DMS 273 (cell line): Measurements from ENCODE around the gene SP140L.
A peak's percentile ranks its signal among the peaks of the same experiment; 100 is the strongest.
"Not testable (repeated sequence)": the region's sequence is repeated elsewhere in the genome, so short reads cannot be mapped to it uniquely, and the experiment has no call there.

Source experiments
- DNase-seq: peaks from one replicate; lab custom pipeline; 2025; ENCODE audit not compliant: unreplicated experiment; lab: John Stamatoyannopoulos, UW

Gene SP140L

DNA sequence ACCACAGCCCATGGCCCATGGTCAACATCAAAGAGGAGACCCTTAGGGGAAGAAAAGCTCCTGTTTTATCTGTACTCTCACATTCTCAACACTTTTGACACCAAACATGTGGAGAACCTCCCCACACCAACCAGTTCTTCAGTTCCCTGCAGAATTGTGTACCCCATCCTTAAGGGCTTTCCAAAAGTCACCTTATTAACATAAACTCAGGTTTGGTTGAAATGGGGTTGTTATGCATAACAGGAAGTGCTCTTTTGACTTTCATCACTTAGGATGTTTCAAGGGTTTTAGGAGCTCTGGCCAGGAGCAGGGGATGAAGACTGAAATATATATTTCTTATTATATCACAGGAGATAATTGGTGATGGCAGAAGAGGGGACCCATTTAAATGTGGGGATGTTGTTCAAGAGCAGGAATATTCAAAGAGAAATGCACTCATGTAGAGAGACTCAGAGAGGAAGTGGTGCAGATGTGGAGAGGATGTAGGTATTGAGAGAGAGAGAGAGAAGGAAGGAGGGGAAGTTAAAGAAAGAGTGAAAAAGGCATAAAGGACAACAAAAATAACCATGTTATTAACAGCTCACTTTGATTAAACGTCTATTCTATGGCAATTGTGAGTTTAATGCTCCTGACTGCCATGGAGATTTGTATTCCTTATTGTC lies 35.2 kb downstream of the SP140L start:
- no peak for DNase-seq

GRCh38 chr2:230382108-230382507 lies 55.1 kb downstream of the SP140L start:
- DNase-seq: no peak

DNA sequence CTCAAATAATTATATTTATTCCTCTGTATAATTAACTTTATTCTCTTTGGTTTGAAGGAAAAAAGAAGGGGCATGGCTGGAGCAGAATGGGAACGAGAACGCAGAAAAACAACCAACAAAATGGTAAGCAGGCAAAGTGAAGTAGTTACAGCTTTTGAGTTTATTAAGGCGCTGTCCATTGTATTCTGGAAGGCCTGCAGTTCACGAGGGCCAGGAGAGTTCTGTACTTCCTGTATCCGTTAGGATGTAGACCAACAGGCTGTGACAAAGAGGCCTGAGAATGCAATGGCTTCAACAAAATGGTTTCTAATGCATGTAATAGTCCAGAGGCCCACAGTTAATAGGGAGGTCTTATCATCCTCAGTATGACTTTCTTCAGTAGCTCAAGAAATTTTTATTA lies 56.5 kb downstream of the SP140L start:
- no peak for DNase-seq

GRCh38 chr2:230384986-230385385 lies 58.0 kb downstream of the SP140L start:
- DNase-seq: no peak

DNA sequence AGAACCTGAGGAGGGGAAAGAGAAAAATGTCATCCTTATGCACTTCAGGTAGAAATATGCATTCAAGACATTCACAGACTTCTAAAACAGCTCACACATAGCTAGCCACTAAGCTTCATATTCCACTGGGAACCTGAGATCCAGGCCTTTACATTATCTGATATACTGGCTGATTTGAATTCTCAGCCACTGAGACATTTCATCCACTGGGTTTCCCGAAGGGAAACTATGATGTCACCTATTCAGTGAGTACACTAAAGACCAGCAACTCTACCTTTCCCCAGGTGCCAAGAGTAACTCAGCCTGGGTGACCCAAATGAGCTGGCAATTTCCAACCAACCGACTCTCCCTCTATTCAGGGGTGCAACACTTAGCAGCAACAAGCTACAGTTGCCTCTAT lies 67.3 kb downstream of the SP140L start:
- DNase-seq: no peak

GRCh38 chr2:230398698-230399097 lies 71.7 kb downstream of the SP140L start:
- DNase-seq: not testable (repeated sequence)

GRCh38 chr2:230400041-230400440 lies 73.0 kb downstream of the SP140L start:
- DNase-seq: no peak

GRCh38 chr2:230400454-230400853 lies 73.5 kb downstream of the SP140L start:
- DNase-seq: no peak

- DNase-seq: not testable (repeated sequence)
These were observed 74.0 kb downstream of the SP140L start for GRCh38 chr2:230401026-230401425.

DNA sequence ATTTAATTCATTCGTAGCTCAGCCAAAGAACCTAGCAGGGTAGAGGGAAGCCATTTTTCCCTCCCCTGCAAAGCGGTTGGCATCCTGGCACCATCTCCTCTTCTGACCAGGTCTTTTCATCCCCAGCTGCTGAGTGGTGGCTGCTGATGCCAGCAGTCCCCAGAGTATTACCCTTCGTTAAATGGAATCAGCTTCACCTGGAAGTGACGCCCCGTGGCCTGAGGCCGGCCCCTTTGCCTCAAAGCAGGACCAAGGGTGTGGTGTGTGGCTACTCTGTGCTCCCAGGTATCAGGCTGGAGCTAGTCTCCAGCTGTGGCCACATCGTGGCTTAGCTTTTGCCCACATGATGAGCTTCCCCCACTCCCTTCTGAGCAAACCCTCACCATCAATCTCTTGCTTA lies 76.8 kb downstream of the SP140L start:
- DNase-seq: no peak

DNA sequence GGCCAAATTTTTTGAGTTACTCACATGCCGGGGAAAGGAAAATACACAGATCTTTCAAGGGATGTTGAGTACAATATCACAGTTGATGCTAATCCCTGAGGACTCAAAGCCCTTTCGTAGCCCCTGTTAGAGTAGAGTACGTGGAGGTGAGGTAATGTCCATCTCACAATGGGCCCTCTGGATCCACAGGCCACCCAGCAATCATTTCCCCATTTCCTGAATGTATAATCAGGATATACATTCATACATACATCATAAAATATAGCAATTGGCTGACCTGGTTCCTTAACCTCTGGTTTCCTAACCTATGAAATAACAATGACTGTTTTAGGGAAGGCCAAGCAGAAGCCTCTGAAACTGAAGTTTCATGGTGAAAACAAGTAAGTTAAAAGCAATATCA lies 78.8 kb downstream of the SP140L start:
- no peak for DNase-seq

GRCh38 chr2:230408244-230408842 lies 81.3 kb downstream of the SP140L start:
- DNase-seq: no peak

GRCh38 chr2:230409316-230409715 lies 82.3 kb downstream of the SP140L start:
- not testable (repeated sequence) for DNase-seq

GRCh38 chr2:230410263-230410662 lies 83.3 kb downstream of the SP140L start:
- DNase-seq: no peak

DNA sequence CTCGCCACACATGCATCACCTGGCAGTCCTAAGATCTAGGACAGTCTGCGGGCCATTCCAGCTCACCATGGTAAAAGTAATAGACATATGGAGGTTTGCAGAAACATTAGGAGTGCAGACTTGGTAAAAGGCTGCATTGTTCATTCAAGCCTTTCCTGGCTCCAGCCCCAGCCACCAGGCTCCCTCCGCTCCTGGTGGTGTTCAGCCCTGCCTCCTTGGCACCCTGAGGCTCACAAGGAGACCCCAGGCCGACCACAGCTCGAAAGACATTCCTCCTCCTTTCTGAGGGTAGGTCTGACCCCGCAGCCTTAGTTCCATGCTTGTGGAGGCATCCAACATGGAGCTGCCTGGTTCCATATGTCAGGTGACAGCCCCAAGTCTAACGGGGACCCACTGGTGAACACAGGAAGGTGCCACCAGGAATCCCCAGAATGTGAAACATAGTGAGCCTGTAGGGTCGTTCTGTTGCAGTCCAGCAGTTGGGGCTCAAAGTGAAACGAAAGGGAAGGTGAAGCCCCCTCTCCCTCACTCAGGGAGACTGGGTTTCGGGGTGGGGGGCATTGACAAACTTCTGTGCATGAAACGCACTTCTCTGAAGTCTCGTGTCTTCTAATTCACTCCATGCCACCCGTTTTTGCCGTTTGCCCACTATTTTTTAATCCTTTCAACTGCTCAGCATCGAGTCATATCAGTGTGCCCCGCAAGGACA lies 84.0 kb downstream of the SP140L start:
- no peak for DNase-seq

GRCh38 chr2:230411570-230412370 lies 84.8 kb downstream of the SP140L start:
- DNase-seq: peak; percentile 71

DNA sequence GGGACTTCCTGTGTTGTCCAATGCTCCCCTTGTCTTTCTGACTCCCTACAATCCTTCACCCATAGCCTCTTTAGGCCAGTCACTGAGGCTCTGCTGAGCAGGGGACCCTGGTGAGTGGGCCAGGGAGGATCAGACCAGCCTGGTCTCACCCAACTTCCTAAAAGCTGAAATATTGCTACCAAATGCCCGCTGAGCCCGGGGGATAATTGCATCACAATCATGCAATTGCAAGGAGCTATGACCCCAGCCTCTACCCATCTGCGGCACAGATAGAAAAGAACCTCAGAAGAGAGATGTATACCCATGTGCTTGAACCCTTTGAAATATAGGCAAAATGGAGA lies 85.3 kb downstream of the SP140L start:
- no peak for DNase-seq

- no peak for DNase-seq
These were observed 85.9 kb downstream of the SP140L start for GRCh38 chr2:230412846-230413245.

- DNase-seq: no peak
These were observed 86.5 kb downstream of the SP140L start for GRCh38 chr2:230413479-230413878.

GRCh38 chr2:230414302-230414701 lies 87.3 kb downstream of the SP140L start:
- DNase-seq: no peak

DNA sequence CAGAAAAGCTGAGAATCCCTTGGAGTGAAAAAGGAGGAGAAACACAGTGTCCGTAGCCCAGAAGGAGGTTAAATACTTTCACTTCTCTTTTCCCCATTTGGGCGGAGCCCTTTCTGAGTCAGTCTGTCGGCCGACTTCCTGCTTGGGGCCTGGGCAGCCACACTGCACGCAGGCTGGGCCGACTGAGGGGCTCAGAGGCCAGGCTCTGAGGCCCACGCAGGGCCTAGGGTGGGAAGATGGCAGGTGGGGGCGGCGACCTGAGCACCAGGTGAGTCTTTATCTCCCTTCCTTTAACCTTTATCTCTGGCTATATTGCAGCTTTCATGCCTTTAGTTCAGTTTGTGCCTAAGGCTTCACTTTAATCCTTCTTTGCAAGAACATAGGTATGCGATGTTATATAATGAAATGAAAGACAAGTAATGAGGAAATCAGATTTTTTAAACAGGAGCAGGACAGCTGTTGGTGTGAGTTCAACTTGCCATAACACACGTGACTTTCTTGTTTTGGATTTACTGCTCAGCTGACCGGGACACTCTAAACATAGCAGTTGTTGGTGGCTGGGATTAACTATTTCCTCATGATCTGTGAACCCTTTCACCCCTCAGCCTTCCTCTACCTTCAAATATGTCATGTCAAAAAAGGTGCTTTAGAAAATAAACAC lies 89.2 kb downstream of the SP140L start, which contains the start of gene SP100:
SP100 (plus strand) TSS at position 141 of the 661 bp plus-strand sequence; CDS start at position 237, 96 bp downstream.
- DNase-seq: peak; percentile 55
